ENCODE data around the gene EMSY. TPM values are rescaled to one million over a fixed set of nuclear protein-coding genes. Genes with fewer than 3 reads are reported as not detected.
A peak's percentile ranks its signal among the peaks of the same experiment; 100 is the strongest.

EMSY gene
- total RNA-seq, 1 donor from 2014 or later = 20.9 TPM

DNA sequence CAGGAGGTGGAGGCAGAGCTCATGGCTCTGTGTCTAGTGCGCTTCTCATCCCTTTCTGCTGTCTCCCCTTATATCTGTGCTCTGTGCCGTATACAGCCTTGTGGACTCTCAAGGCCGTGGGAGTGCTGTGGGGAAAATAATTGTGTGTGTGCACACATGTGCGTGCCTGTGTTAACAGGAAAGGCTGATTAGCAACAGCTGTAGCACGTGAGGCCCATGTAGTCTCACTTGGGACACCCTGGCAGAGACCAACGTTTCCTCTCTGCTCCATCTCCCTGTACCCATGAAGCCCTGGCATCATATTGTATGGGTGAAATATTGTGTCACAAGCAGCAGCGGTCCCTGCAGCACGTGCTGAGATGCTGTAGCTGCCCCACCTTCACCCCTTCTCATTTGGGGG is 116.4 kb downstream of the EMSY start:
- Histone ChIP-seq H3K9me3 (no peaks in the 10 kb centered on the region), H3K4me3 (no peak overlapping the region), H3K36me3 (no peaks in the 10 kb centered on the region), H3K27ac (no peak overlapping the region), H3K27me3 (no peaks in the 10 kb centered on the region), H3K4me1 (peaks cover 10% of the 10 kb centered on the region)
- ATAC-seq = peak; percentile 23
- DNase-seq = no peak
- intact Hi-C loops (cut with DNase I) = no loop called here
- TF ChIP-seq, protein P1, sequence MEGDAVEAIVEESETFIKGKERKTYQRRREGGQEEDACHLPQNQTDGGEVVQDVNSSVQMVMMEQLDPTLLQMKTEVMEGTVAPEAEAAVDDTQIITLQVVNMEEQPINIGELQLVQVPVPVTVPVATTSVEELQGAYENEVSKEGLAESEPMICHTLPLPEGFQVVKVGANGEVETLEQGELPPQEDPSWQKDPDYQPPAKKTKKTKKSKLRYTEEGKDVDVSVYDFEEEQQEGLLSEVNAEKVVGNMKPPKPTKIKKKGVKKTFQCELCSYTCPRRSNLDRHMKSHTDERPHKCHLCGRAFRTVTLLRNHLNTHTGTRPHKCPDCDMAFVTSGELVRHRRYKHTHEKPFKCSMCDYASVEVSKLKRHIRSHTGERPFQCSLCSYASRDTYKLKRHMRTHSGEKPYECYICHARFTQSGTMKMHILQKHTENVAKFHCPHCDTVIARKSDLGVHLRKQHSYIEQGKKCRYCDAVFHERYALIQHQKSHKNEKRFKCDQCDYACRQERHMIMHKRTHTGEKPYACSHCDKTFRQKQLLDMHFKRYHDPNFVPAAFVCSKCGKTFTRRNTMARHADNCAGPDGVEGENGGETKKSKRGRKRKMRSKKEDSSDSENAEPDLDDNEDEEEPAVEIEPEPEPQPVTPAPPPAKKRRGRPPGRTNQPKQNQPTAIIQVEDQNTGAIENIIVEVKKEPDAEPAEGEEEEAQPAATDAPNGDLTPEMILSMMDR (IDR thresholded peaks at IDR 0.05) = no peak

DNA sequence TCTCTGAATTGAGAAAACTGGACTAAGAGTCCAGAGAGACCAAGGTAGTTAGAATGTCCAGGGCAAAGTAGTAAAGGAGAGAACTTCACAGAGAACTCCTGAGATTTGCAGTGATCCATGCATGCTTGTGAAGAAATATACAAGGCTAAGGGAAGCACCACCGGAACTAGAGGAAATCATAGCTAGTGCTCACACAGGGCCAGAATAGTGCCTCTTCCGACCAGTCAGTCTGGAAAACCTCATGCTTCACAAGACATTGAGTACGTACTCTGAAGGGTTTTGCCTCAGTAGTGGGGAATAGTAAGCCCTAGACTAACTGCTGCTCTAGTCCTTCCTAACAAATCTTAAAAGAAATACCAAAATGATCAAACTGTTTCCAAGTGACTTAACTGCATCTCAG is 117.7 kb downstream of the EMSY start:
- no peak overlapping the region for H3K4me3 ChIP-seq
- intact Hi-C loops (cut with DNase I) = no loop called here
- DNase-seq = no peak
- peaks cover 10% of the 10 kb centered on the region for H3K4me1 ChIP-seq
- no peak for ATAC-seq
- no peaks in the 10 kb centered on the region for H3K36me3 ChIP-seq
- H3K27ac ChIP-seq = no peak overlapping the region
- TF ChIP-seq, protein P1 (IDR thresholded peaks at IDR 0.05) = no peak
- H3K9me3 ChIP-seq = no peaks in the 10 kb centered on the region
- no peaks in the 10 kb centered on the region for H3K27me3 ChIP-seq

DNA sequence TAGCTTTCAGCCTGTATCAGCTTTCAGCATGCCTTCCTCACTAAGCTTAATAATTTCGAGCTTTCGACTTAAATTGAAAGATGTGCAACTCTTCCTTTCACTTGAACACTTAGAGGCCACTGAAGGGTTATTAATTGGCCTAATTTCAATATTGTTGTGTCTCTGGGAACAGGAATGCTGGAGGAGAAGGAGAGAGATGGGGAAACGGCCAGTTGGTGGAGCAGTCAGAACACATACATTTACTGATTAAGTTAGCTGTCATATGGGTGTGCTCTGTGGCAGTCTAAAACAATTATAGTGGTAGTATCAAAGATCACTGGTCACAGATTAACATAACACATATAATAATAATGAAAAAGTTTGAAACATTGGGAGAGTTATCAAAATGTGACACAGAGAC is 119.5 kb downstream of the EMSY start:
- intact Hi-C loops (cut with DNase I) = no loop called here
- ATAC-seq (no peak), DNase-seq (no peak)
- Histone ChIP-seq H3K27ac (no peak overlapping the region), H3K27me3 (no peaks in the 10 kb centered on the region), H3K4me1 (peaks cover 10% of the 10 kb centered on the region), H3K36me3 (no peaks in the 10 kb centered on the region), H3K4me3 (no peak overlapping the region), H3K9me3 (no peaks in the 10 kb centered on the region)
- TF ChIP-seq, protein P1 (IDR thresholded peaks at IDR 0.05) = no peak

DNA sequence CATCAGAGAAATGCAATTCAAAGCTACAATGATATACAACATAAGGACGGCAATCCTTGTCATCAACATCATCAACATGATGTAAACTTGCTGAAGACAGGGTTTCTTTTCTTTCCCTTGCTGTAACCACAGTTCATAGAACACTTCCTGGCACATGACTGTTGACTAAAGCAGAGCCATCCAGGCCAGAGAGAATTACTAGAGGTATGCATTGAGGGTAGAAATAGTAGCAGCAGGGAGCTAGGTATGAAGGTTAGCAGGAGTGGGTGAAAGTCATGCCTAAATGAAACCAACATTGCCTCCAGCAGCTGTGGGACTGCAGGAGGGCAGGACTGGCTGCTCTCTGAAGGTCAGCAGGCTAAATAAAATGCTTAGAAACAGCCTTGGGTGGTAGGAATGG is 122.0 kb downstream of the EMSY start:
- Histone ChIP-seq H3K9me3 (no peaks in the 10 kb centered on the region), H3K4me3 (no peak overlapping the region), H3K27ac (no peak overlapping the region), H3K36me3 (no peaks in the 10 kb centered on the region), H3K27me3 (no peaks in the 10 kb centered on the region), H3K4me1 (no peaks in the 10 kb centered on the region)
- intact Hi-C loops (cut with DNase I) = no loop called here
- DNase-seq (no peak), ATAC-seq (no peak)
- TF ChIP-seq, protein P1 (IDR thresholded peaks at IDR 0.05) = no peak

DNA sequence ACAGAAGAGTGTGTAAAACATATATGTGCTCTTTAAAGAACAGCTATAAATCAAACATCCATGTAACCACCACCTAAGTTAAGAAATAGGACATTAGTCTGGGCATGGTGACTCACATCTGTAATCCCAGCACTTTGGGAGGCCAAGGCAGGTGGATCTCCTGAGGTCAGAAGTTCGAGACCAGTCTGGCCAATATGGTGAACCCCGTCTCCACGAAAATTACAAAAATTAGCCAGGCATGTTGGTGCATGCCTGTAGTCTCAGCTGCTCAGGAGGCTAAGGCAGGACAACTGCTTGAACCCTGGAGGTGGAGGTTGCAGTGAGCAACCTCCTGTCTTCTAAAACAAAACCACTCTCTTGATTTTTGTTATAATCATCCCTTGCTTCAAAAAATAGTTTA is 122.4 kb downstream of the EMSY start:
- intact Hi-C loops (cut with DNase I) = no loop called here
- DNase-seq = no peak

More for the DNA sequence above, 122.4 kb downstream of the EMSY start:
- ATAC-seq = no peak
- TF ChIP-seq, protein P1 (IDR thresholded peaks at IDR 0.05) = no peak
- no peaks in the 10 kb centered on the region for H3K4me1 ChIP-seq
- H3K9me3 ChIP-seq = no peaks in the 10 kb centered on the region
- no peak overlapping the region for H3K4me3 ChIP-seq
- no peaks in the 10 kb centered on the region for H3K27me3 ChIP-seq
- no peak overlapping the region for H3K27ac ChIP-seq
- no peaks in the 10 kb centered on the region for H3K36me3 ChIP-seq
